Measurements from ENCODE around the gene SYNPO2.
A peak's percentile ranks its signal among the peaks of the same experiment; 100 is the strongest.

The SYNPO2 gene

GRCh38 chr4:119087121-119087520 lies 198.5 kb downstream of the SYNPO2 start:
- peak; percentile 53 for DNase-seq (ENCODE audit: low read depth)
- H3K4me3 ChIP-seq (ENCODE audit: control insufficient read depth, low read depth, low read length), result no peak overlapping the region
- TF ChIP-seq CTCF (conservative IDR thresholded peaks at IDR 0.05; ENCODE audit: control insufficient read depth, insufficient read depth, low read depth, low read length), result peak; percentile 51

- no peak for TF ChIP-seq CTCF (conservative IDR thresholded peaks at IDR 0.05; ENCODE audit: control insufficient read depth, insufficient read depth, low read depth, low read length)
- H3K4me3 ChIP-seq (ENCODE audit: control insufficient read depth, low read depth, low read length), result no peak overlapping the region
- no peak for DNase-seq (ENCODE audit: low read depth)
These were observed 199.0 kb downstream of the SYNPO2 start for GRCh38 chr4:119087656-119088055.

DNA sequence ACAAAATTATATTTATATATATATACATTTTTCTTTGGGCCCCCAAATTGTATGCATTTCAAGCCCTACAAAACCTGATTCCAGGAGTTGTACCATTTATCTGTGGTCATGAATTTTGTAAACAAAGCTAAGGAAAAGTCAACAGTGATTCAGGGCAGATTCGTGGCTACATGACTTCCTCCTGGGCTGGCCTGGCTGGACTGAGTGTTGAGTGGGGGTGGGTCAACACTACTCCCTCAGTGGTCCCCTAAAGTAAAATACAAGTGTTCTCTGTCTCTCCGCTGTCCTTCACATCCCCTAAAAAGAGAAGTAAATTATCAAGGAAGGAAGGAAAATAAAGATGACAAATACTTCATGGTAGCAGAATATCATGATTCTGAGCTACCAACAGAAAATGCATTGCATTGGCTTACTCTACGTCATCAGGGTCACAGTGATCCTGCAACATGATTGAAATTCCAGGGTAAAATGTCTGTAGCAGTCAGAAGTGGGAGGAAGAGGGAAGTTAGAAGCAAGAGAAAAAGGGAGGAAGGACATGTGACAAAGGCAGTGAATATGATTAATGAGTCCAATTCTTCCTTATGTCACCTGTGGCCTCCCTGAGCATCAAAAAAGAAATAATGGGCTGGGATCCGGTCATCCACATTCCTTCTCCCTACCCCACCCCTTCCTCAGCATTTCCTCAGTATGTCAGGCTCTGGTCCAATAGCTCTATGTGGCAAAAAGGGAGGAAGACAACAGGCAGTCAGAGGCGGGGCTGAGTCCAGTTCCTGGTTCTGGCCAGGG lies 204.6 kb downstream of the SYNPO2 start:
- no peak overlapping the region for H3K4me3 ChIP-seq (ENCODE audit: control insufficient read depth, low read depth, low read length)
- DNase-seq (ENCODE audit: low read depth), result no peak
- no peak for TF ChIP-seq CTCF (conservative IDR thresholded peaks at IDR 0.05; ENCODE audit: control insufficient read depth, insufficient read depth, low read depth, low read length)

- no peak for TF ChIP-seq CTCF (conservative IDR thresholded peaks at IDR 0.05; ENCODE audit: control insufficient read depth, insufficient read depth, low read depth, low read length)
- DNase-seq (ENCODE audit: low read depth), result no peak
- H3K4me3 ChIP-seq (ENCODE audit: control insufficient read depth, low read depth, low read length), result no peak overlapping the region
These were observed 208.7 kb downstream of the SYNPO2 start for GRCh38 chr4:119097282-119097900.

DNA sequence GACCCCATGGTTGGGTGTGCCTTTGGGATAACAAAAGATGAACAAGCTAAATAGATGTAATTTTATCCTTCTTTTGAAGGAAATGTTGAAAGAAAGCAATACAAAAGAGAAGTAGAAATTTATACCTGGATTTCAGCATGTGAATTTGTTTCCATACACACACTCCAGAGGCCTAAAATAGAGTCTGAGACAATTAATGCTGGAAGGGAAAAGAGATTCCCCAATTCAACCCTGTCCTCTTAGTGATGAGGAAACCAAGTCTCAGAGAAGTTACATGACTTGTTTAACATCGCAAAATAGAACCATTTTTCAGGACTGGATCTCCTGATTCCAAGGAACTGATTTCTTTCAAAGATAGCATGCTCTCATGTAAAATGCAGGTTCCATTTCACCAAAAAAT lies 209.7 kb downstream of the SYNPO2 start:
- no peak for DNase-seq (ENCODE audit: low read depth)

DNA sequence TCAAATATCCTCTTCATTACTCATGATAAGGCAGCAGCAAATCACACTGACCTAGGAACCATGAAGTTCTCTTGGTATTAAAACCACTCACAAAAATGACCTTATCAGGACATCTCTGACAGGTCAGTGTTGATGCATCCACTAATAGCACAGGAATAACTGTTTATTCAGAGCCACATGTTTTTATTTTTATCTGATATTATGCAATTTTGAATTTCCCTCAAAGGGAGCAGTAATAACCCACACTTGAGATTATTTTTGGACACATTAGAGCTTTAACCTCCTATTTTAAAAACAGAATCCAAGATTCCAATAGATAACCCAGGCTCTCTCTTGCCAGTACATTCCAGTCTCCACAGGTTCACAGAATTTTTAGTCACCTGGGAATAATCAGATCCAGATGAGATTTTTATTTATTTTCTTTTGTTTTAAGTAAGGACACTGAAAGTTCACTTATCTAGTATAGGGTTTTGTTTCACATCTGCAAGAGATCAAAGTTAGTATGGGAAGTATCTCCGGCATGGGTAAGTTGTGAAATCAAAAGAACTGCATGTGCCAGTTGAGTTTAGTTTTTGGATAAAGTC lies 210.7 kb downstream of the SYNPO2 start:
- TF ChIP-seq CTCF (conservative IDR thresholded peaks at IDR 0.05; ENCODE audit: control insufficient read depth, insufficient read depth, low read depth, low read length), result no peak
- peak; percentile 79 for DNase-seq (ENCODE audit: low read depth)

More for the DNA sequence above, 209.7 kb downstream of the SYNPO2 start:
- H3K4me3 ChIP-seq (ENCODE audit: control insufficient read depth, low read depth, low read length), result no peak overlapping the region
- TF ChIP-seq CTCF (conservative IDR thresholded peaks at IDR 0.05; ENCODE audit: control insufficient read depth, insufficient read depth, low read depth, low read length), result no peak

More for the DNA sequence above, 210.7 kb downstream of the SYNPO2 start:
- no peak overlapping the region for H3K4me3 ChIP-seq (ENCODE audit: control insufficient read depth, low read depth, low read length)

All from fibroblast of mammary gland (primary cell).